A549 treated with Hydrocortisone at 1 μM for 4 hours (cell line): Measurements from ENCODE around the gene GAL3ST3. TPM values are rescaled to one million over a fixed set of nuclear protein-coding genes. Genes with fewer than 3 reads are reported as not detected.

Source experiments
- total RNA-seq: library from RNA; stranded (reverse); fragments of 200-300 nt; extraction: Qiagen RNA extraction; gene quantifications from 5 replicates; pipeline ENCODE4 v1.2.3, GENCODE V29; 2022

The GAL3ST3 gene
- total RNA-seq = not detected in 5 replicates

GRCh38 chr11:66048547-66049323 lies at the start of gene GAL3ST3:
Gene GAL3ST3 (minus strand): TSS chr11:66049161. CDS start chr11:66045415, 3,746 bp downstream.

GRCh38 chr11:66069715-66070603 lies 21.0 kb upstream of the GAL3ST3 start, which contains the start of gene PACS1:
Gene PACS1 (plus strand): TSS chr11:66070272. CDS start chr11:66070487, 215 bp downstream.

GRCh38 chr11:66051766-66052663 lies 3.1 kb upstream of the GAL3ST3 start, which contains the start of gene SF3B2:
Gene SF3B2 (plus strand): TSS chr11:66052364. CDS start chr11:66052385, 21 bp downstream.

GRCh38 chr11:66026017-66026529 lies 22.9 kb downstream of the GAL3ST3 start, which contains the start of gene CATSPER1:
Gene CATSPER1 (minus strand): TSS chr11:66026479. CDS start chr11:66026379, 100 bp downstream.

GRCh38 chr11:66011785-66012303 lies 37.1 kb downstream of the GAL3ST3 start, which contains the start of gene CST6:
Gene CST6 (plus strand): TSS chr11:66012008. CDS start chr11:66012045, 37 bp downstream.

GRCh38 chr11:66001942-66002647 lies 46.9 kb downstream of the GAL3ST3 start, which contains the start of the genes BANF1 and EIF1AD:
Gene BANF1 (plus strand): TSS chr11:66002503. CDS start chr11:66003251, 748 bp downstream.
Gene EIF1AD (minus strand): TSS chr11:66002157. CDS start chr11:66000389, 1,768 bp downstream.

Other genes starting within 250 kb of the GAL3ST3 start
- 0.06 to 0.11 TPM (median 0.08 TPM) in 3 of 5 replicates, not detected in the others for gene SNX32, start 215.2 kb downstream of the GAL3ST3 start, total RNA-seq
- 1,998 to 2,345 TPM (median 2,265 TPM) in 5 replicates for gene CFL1, start 191.0 kb downstream of the GAL3ST3 start, total RNA-seq
- gene MUS81, start 188.7 kb downstream of the GAL3ST3 start, total RNA-seq = 24.8 to 34.3 TPM (median 33.8 TPM) in 5 replicates
- 0.78 to 1.3 TPM (median 0.94 TPM) in 5 replicates for gene EFEMP2, start 176.4 kb downstream of the GAL3ST3 start, total RNA-seq
- gene CTSW, start 169.3 kb downstream of the GAL3ST3 start, total RNA-seq = 0.06 to 0.13 TPM (median 0.09 TPM) in 3 of 5 replicates, not detected in the others
- gene FIBP, start 160.7 kb downstream of the GAL3ST3 start, total RNA-seq = 70.0 to 85.8 TPM (median 82.0 TPM) in 5 replicates
- 18.2 to 42.2 TPM (median 39.0 TPM) in 5 replicates for gene CCDC85B, start 158.5 kb downstream of the GAL3ST3 start, total RNA-seq
- 97.6 to 169 TPM (median 123 TPM) in 5 replicates for gene FOSL1, start 148.8 kb downstream of the GAL3ST3 start, total RNA-seq
- 36.2 to 49.2 TPM (median 42.8 TPM) in 5 replicates for gene C11orf68, start 130.1 kb downstream of the GAL3ST3 start, total RNA-seq
- gene DRAP1, start 129.7 kb downstream of the GAL3ST3 start, total RNA-seq = 154 to 246 TPM (median 196 TPM) in 5 replicates
- gene TSGA10IP, start 103.7 kb downstream of the GAL3ST3 start, total RNA-seq = not detected in 5 replicates
- 43.5 to 63.3 TPM (median 54.0 TPM) in 5 replicates for gene SART1, start 87.4 kb downstream of the GAL3ST3 start, total RNA-seq
- gene EIF1AD, start 47.0 kb downstream of the GAL3ST3 start, total RNA-seq = 36.3 to 54.2 TPM (median 37.8 TPM) in 5 replicates
- gene BANF1, start 46.7 kb downstream of the GAL3ST3 start, total RNA-seq = 350 to 491 TPM (median 479 TPM) in 5 replicates
- not detected in 5 replicates for gene CST6, start 37.2 kb downstream of the GAL3ST3 start, total RNA-seq
- 0.98 to 1.4 TPM (median 1.3 TPM) in 5 replicates for gene CATSPER1, start 22.7 kb downstream of the GAL3ST3 start, total RNA-seq
- 162 to 202 TPM (median 169 TPM) in 5 replicates for gene SF3B2, start 3.2 kb upstream of the GAL3ST3 start, total RNA-seq
- 57.6 to 92.8 TPM (median 81.4 TPM) in 5 replicates for gene PACS1, start 21.1 kb upstream of the GAL3ST3 start, total RNA-seq
- 41.0 to 47.0 TPM (median 43.4 TPM) in 5 replicates for gene KLC2, start 208.5 kb upstream of the GAL3ST3 start, total RNA-seq
- 132 to 146 TPM (median 141 TPM) in 5 replicates for gene RAB1B, start 219.5 kb upstream of the GAL3ST3 start, total RNA-seq
- gene CNIH2, start 229.0 kb upstream of the GAL3ST3 start, total RNA-seq = 2.0 to 2.9 TPM (median 2.6 TPM) in 5 replicates
- 95.5 to 124 TPM (median 116 TPM) in 5 replicates for gene YIF1A, start 240.0 kb upstream of the GAL3ST3 start, total RNA-seq
- gene TMEM151A, start 242.7 kb upstream of the GAL3ST3 start, total RNA-seq = 2.4 to 3.9 TPM (median 3.5 TPM) in 5 replicates